H1 (cell line): ENCODE results near the gene TOGARAM1. TPM values are rescaled to one million over a fixed set of nuclear protein-coding genes. Genes with fewer than 3 reads are reported as not detected.

Source experiments
- CTCF ChIA-PET: fragments of 300-600 bp; sonication (Branson Sonifier 250); formaldehyde crosslinking; loops from one replicate; lab custom pipeline; 2021; ENCODE audit not compliant: partially characterized antibody; lab: Charles Lee
- POLR2A ChIA-PET: fragments of 300-600 bp; sonication (Branson Sonifier 250); formaldehyde crosslinking; loops from one replicate; lab custom pipeline; 2021; ENCODE audit warnings: inconsistent platforms; ENCODE audit not compliant: partially characterized antibody; lab: Charles Lee
- DNase-seq, 2 experiments: peaks; one replicate each; pipeline versions ENCODE4 v3.0.0 to v3.0.0-alpha.2; 2010 to 2022; ENCODE audit warnings: low spot score in 2 of 2, low read depth in 1 of 2, mixed read lengths in 1 of 2
- FAIRE-seq: peaks from 2 replicates; lab custom pipeline; 2011; peaks lifted over from hg19 to GRCh38; lab: Jason Lieb, UNC
- H2AFZ ChIP-seq: 2 replicates; pipeline ENCODE4 v1.8.1; 2012; ENCODE audit warnings: low read length, inconsistent platforms
- H2AK5ac ChIP-seq: 2 replicates; pipeline ENCODE4 v1.6.1; 2013; ENCODE audit warnings: low read depth, low read length
- H2BK120ac ChIP-seq: replicated peaks from 2 replicates; pipeline ENCODE3; 2013; ENCODE audit warnings: low read depth, low read length, inconsistent platforms
- H2BK12ac ChIP-seq: 2 replicates; pipeline ENCODE4 v1.6.1; 2013; ENCODE audit warnings: low read depth, low read length
- H2BK15ac ChIP-seq: 2 replicates; pipeline ENCODE4 v1.6.1; 2013; ENCODE audit warnings: low read length
- H2BK20ac ChIP-seq: 2 replicates; pipeline ENCODE4 v1.6.1; 2013; ENCODE audit warnings: low read length
- H2BK5ac ChIP-seq: 2 replicates; pipeline ENCODE4 v1.6.1; 2013; ENCODE audit warnings: low read depth, low read length
- H3K14ac ChIP-seq: 2 replicates; pipeline ENCODE4 v1.6.1; 2013; ENCODE audit warnings: inconsistent platforms; ENCODE audit not compliant: insufficient read length
- H3K18ac ChIP-seq: 2 replicates; pipeline ENCODE4 v1.6.1; 2013; ENCODE audit warnings: low read length; ENCODE audit errors: extremely low read depth
- H3K23ac ChIP-seq: 2 replicates; pipeline ENCODE4 v1.6.1; 2013; ENCODE audit warnings: inconsistent platforms; ENCODE audit not compliant: insufficient read length
- H3K23me2 ChIP-seq: 2 replicates; pipeline ENCODE4 v1.6.1; 2013; ENCODE audit warnings: low read depth, low read length
- H3K27ac ChIP-seq: 2 replicates; pipeline ENCODE4 v1.6.1; 2011; ENCODE audit warnings: low read depth, low read length, inconsistent platforms
- H3K27me3 ChIP-seq, 4 experiments: replicated peaks in 1 of 4; 1 replicate in 1 of 4; 2 replicates in 3 of 4; pipeline versions ENCODE4 v1.6.1 to v1.8.1; 2011 to 2013; ENCODE audit warnings: low read length in 3 of 4, mild to moderate bottlenecking in 3 of 4, inconsistent platforms in 2 of 4, mixed read lengths in 2 of 4, moderate library complexity in 1 of 4; ENCODE audit not compliant: control insufficient read depth in 3 of 4, insufficient read depth in 3 of 4; ENCODE audit errors: extremely low read depth in 1 of 4
- H3K36me3 ChIP-seq, 4 experiments: 2 replicates each; pipeline versions ENCODE4 v1.6.1 to v1.8.1; 2011 to 2013; ENCODE audit warnings: mild to moderate bottlenecking in 4 of 4, low read length in 3 of 4, moderate library complexity in 2 of 4, control low read depth in 1 of 4, inconsistent platforms in 1 of 4; ENCODE audit not compliant: insufficient read depth in 4 of 4, control insufficient read depth in 2 of 4
- H3K4ac ChIP-seq: replicated peaks from 2 replicates; pipeline ENCODE3; 2013; ENCODE audit warnings: low read length, low read depth, mixed read lengths, inconsistent platforms; ENCODE audit not compliant: insufficient read length
- H3K4me1 ChIP-seq, 4 experiments: replicated peaks in 1 of 4; 1 replicate in 1 of 4; 2 replicates in 3 of 4; pipeline versions ENCODE4 v1.6.1 to v1.8.1; 2011 to 2013; ENCODE audit warnings: low read length in 3 of 4, inconsistent platforms in 2 of 4, mixed read lengths in 1 of 4; ENCODE audit not compliant: insufficient read depth in 4 of 4, control insufficient read depth in 3 of 4
- H3K4me2 ChIP-seq, 2 experiments: 2 replicates each; pipeline versions ENCODE4 v1.6.1 to v1.8.1; 2011 to 2013; ENCODE audit warnings: low read depth in 2 of 2, low read length in 2 of 2, control low read depth in 1 of 2, inconsistent platforms in 1 of 2, mild to moderate bottlenecking in 1 of 2; ENCODE audit not compliant: insufficient read depth in 1 of 2
- H3K4me3 ChIP-seq, 4 experiments: fragments of 200-600, 300-600 bp in 1 of 4; sonication (generic), shearing (Covaris generic), sonication (Bioruptor Twin) in 1 of 4; 2 replicates each; pipeline versions ENCODE4 v1.5.1 to v1.8.1; 2011 to 2016; ENCODE audit warnings: low read length in 4 of 4, low read depth in 3 of 4, control low read depth in 2 of 4, inconsistent platforms in 2 of 4, mild to moderate bottlenecking in 2 of 4, mixed read lengths in 1 of 4, moderate library complexity in 1 of 4; ENCODE audit not compliant: insufficient read depth in 2 of 4; ENCODE audit errors: extremely low read depth in 1 of 4
- H3K56ac ChIP-seq: replicated peaks from 2 replicates; pipeline ENCODE3; 2013; ENCODE audit warnings: low read depth, mild to moderate bottlenecking, mixed read lengths, low read length, inconsistent platforms; ENCODE audit not compliant: insufficient read length
- H3K79me1 ChIP-seq: 2 replicates; pipeline ENCODE4 v1.6.1; 2013; ENCODE audit warnings: low read depth, low read length, control low read depth
- H3K79me2 ChIP-seq, 2 experiments: 2 replicates each; pipeline versions ENCODE4 v1.6.1 to v1.8.1; 2012 to 2013; ENCODE audit warnings: low read length in 2 of 2, mild to moderate bottlenecking in 2 of 2, inconsistent platforms in 1 of 2; ENCODE audit not compliant: insufficient read depth in 2 of 2, control insufficient read depth in 1 of 2
- H3K9ac ChIP-seq, 4 experiments: replicated peaks in 1 of 4; 1 replicate in 1 of 4; 2 replicates in 3 of 4; pipeline versions ENCODE4 v1.6.1 to v1.8.1; 2011 to 2013; ENCODE audit warnings: low read depth in 3 of 4, low read length in 3 of 4, control low read depth in 2 of 4, mild to moderate bottlenecking in 2 of 4, moderate library complexity in 2 of 4, inconsistent platforms in 1 of 4; ENCODE audit errors: extremely low read depth in 1 of 4
- H3K9me3 ChIP-seq, 2 experiments: 2 replicates each; pipeline versions ENCODE4 v1.6.1 to v1.8.1; 2012 to 2013; ENCODE audit warnings: mild to moderate bottlenecking in 2 of 2, moderate library complexity in 2 of 2, control low read depth in 1 of 2, inconsistent platforms in 1 of 2, low read depth in 1 of 2, low read length in 1 of 2, mixed read lengths in 1 of 2; ENCODE audit not compliant: insufficient read depth in 2 of 2
- H4K20me1 ChIP-seq, 2 experiments: replicated peaks in 1 of 2; 2 replicates each; pipeline versions ENCODE3 to v1.8.1; 2011 to 2013; ENCODE audit warnings: inconsistent platforms in 2 of 2, low read length in 2 of 2, mild to moderate bottlenecking in 1 of 2; ENCODE audit not compliant: insufficient read depth in 2 of 2, control insufficient read depth in 1 of 2
- H4K5ac ChIP-seq: 2 replicates; pipeline ENCODE4 v1.6.1; 2013; ENCODE audit warnings: low read length, low read depth, mixed read lengths, inconsistent platforms; ENCODE audit not compliant: insufficient read length
- H4K8ac ChIP-seq: 2 replicates; pipeline ENCODE4 v1.8.0; 2013; ENCODE audit warnings: mild to moderate bottlenecking, moderate library complexity, low read length, inconsistent platforms; ENCODE audit not compliant: insufficient read depth; ENCODE audit errors: extremely low read depth
- H4K91ac ChIP-seq: replicated peaks from 2 replicates; pipeline ENCODE3; 2013; ENCODE audit warnings: low read length, mixed read lengths, inconsistent platforms; ENCODE audit not compliant: insufficient read length
- GTF2F1 ChIP-seq: IDR thresholded peaks from 2 replicates; pipeline ENCODE4 v1.6.1; 2012; ENCODE audit warnings: low read depth, low read length, improper control_type of control experiment, borderline replicate concordance
- KDM4A ChIP-seq: IDR thresholded peaks from one replicate; pipeline ENCODE4 v1.7.1; 2012; ENCODE audit warnings: low read depth, mild to moderate bottlenecking, moderate library complexity, low read length, inconsistent platforms; ENCODE audit not compliant: severe bottlenecking
- TAF1 ChIP-seq: IDR thresholded peaks from 2 replicates; pipeline ENCODE4 v1.6.1; 2011; ENCODE audit warnings: mild to moderate bottlenecking, low read depth, low read length
- TAF7 ChIP-seq: optimal IDR thresholded peaks from 2 replicates; pipeline ENCODE3; 2011; ENCODE audit warnings: low read depth, mild to moderate bottlenecking, inconsistent platforms, low read length, moderate library complexity, borderline replicate concordance
- TBP ChIP-seq: IDR thresholded peaks from 2 replicates; pipeline ENCODE4 v1.6.1; 2011; ENCODE audit warnings: low read depth, low read length, improper control_type of control experiment
- WGBS, 2 experiments: shearing (Covaris generic) in 1 of 2; methylation state at CpG; one replicate each; pipeline versions ENCODE4 v1.1.6 to v1.1.7; 2013 to 2015; ENCODE audit warnings: low lambda C conversion rate in 2 of 2, mixed read lengths in 2 of 2, inconsistent platforms in 1 of 2, low coverage in 1 of 2, missing lambda C conversion rate in 1 of 2; ENCODE audit not compliant: insufficient replicate concordance in 2 of 2, insufficient coverage in 1 of 2, insufficient read length in 1 of 2; ENCODE audit errors: extremely low coverage in 1 of 2, missing lambda C conversion rate in 1 of 2; 5-methylcytosine and 5-hydroxymethylcytosine counted together
- polyA plus RNA-seq, 7 experiments: library from polyadenylated mRNA; depleted of rRNA in 3 of 7; stranded (reverse) in 5 of 7; unstranded in 2 of 7; fragments of >200 nt in 5 of 7; fragments of 200-250 nt in 2 of 7; gene quantifications; 1 replicate in 5 of 7; 2 replicates in 1 of 7; 4 replicates in 1 of 7; pipeline versions ENCODE4 v1.2.1 to v1.2.3, GENCODE V29; 2011 to 2013; ENCODE audit warnings: missing spikeins in 2 of 7, mixed read lengths in 2 of 7
- total RNA-seq: library from RNA; stranded (reverse); fragmentation: NEBNext Ultra II Directional; extraction: Animal tissue kit (Norgen Biotek cat#: 25700); gene quantifications from 2 replicates; pipeline ENCODE4 v1.2.1, GENCODE V29; 2021
- TF ChIP-seq, protein P1 (sequence below): IDR thresholded peaks from 2 replicates; pipeline ENCODE4 v1.6.1; 2011; ENCODE audit warnings: low read length, improper control_type of control experiment

Gene TOGARAM1
- total and polyA plus RNA-seq, 2 of the 8 experiments (the other 6 are each of a cell fraction or from before 2014, with no cell fraction given) = 2.5 to 6.8 TPM

DNA sequence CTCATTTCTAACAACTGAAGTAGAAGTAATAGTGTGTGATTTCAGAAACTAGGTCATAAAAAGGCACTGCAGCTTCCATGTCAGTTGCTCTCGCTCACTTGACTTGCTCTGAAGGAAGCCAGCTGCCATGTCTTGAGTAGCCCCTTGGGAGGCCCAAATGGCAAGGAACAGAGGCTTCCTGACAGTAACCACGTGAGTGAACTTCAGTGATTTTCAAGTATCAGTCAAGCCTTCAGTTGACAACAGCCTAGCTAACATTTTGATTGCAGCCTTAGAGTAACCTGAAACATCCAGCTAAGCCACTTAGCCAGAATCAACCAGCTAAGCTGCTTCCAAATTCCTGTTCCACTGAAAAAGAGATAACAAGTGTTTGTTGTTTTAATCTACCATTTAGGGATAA is 26.7 kb downstream of the TOGARAM1 start:
- Histone ChIP-seq H2BK20ac (no peak overlapping the region), H3K56ac (no peak overlapping the region), H3K14ac (no peak overlapping the region), H4K5ac (no peak overlapping the region), H4K8ac (no peak overlapping the region), H3K4me3 (no peak overlapping the region), H2BK12ac (no peak overlapping the region), H3K79me2 (peaks cover 0 to 9% of the 10 kb centered on the region in 2 experiments; a peak in 1 of 4 replicates), H4K20me1 (no peaks in the 10 kb centered on the region), H4K91ac (no peak overlapping the region), H3K79me1 (no peaks in the 10 kb centered on the region), H3K4ac (no peak overlapping the region), H2BK5ac (no peak overlapping the region), H3K4me2 (no peak overlapping the region), H2BK120ac (no peak overlapping the region), H3K4me1 (no peaks in the 10 kb centered on the region), H3K36me3 (peaks cover 0 to 2% (median 0%) of the 10 kb centered on the region in 4 experiments; a peak in 1 of 8 replicates), H2AK5ac (no peak overlapping the region), H3K23ac (no peak overlapping the region), H3K9me3 (no peaks in the 10 kb centered on the region), H3K18ac (no peak overlapping the region), H3K27me3 (no peaks in the 10 kb centered on the region), H2AFZ (no peak overlapping the region), H3K9ac (no peak overlapping the region), H2BK15ac (no peak overlapping the region), H3K23me2 (no peaks in the 10 kb centered on the region), H3K27ac (no peak overlapping the region)
- 86% methylated on average over 2 of the region's 2 CpGs; no CpG with 5 or more reads in 1 of the 2 experiments for WGBS, 2 experiments
- TF ChIP-seq TBP (no peak), TAF1 (no peak), TAF7 (no peak), GTF2F1 (no peak), KDM4A (no peak)
- TF ChIP-seq, protein P1, sequence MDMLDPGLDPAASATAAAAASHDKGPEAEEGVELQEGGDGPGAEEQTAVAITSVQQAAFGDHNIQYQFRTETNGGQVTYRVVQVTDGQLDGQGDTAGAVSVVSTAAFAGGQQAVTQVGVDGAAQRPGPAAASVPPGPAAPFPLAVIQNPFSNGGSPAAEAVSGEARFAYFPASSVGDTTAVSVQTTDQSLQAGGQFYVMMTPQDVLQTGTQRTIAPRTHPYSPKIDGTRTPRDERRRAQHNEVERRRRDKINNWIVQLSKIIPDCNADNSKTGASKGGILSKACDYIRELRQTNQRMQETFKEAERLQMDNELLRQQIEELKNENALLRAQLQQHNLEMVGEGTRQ = no peak
- CTCF ChIA-PET = interaction anchor here (1.0 kb wide), 1 partner anchor 10 kb away, joined by 3 read pairs; no protein-coding TSS in a partner anchor
- FAIRE-seq (no peak), DNase-seq (no peak)
- POLR2A ChIA-PET = interaction anchor here (0.7 kb wide), 1 partner anchor 12 kb away, joined by 3 read pairs; no protein-coding TSS in a partner anchor
